Stimulated activated CD4-positive, alpha-beta T cell treated with anti-CD3 and anti-CD28 coated beads, Interleukin-15, amount 100 ng/mL, for 1 hour (primary cell): ENCODE data around the gene TXNDC9.
A peak's percentile ranks its signal among the peaks of the same experiment; 100 is the strongest.
"Not testable (repeated sequence)": the region's sequence is repeated elsewhere in the genome, so short reads cannot be mapped to it uniquely, and the experiment has no call there.

Experiments
- DNase-seq, 2 donors: peaks; one replicate each; pipeline ENCODE4 v3.0.0-alpha.2; 2020; ENCODE audit warnings: low read depth in 1 of 2, low spot score in 1 of 2

TXNDC9 gene, protein sequence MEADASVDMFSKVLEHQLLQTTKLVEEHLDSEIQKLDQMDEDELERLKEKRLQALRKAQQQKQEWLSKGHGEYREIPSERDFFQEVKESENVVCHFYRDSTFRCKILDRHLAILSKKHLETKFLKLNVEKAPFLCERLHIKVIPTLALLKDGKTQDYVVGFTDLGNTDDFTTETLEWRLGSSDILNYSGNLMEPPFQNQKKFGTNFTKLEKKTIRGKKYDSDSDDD

DNA sequence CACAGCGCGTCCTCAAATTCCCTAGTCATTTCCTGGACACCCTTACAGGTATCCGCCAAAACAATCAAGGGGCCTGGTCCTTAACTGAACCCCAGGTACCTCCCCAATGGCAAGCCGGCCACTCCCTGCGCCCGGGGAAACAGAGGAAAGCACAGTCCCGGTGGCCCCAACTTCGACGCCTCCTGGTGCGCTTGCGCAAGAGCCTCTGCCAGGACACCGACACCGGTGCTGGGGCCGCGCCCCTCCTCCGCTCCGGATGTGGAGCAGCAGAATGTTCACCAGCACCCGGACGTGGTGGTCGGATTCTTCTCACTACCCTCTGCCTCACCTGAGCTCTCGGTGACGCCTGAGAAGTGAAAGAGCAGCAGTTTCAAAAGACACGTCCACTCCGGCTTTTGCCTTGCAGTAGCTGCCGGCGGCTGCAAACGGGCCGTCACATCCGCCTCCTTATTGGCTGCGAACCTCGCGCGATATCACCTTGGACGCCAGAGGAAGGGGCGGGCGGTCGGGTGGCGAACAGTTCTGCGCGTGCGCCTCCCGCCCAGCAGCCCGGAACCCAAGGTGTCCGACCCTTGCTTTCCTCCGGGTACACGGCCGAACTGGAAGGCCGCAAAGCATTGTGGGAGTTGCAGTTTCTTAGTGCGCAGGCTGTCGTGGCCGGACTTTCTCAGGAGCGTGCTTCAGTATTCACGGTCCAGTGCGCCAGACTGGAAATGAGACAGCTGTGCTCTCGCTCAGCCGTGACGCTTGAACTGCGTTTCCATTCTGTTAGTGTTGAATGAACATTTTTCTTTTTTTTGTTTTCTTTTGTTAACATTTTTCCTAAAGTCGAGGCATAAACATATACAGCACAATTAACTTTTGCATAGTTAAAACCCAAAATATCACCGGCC lies at the start of gene TXNDC9:
TSS of gene TXNDC9 (minus strand) at position 423 of the 893 bp plus-strand sequence. CDS start 3,123 bp downstream, outside the sequence.
- DNase-seq: peak; percentile 91 to 94

GRCh38 chr2:99382143-99382542 lies 46.0 kb upstream of the TXNDC9 start:
- DNase-seq: no peak

- no peak for DNase-seq
These were observed 44.4 kb upstream of the TXNDC9 start for GRCh38 chr2:99380376-99381010.

- no peak for DNase-seq
These were observed 41.7 kb upstream of the TXNDC9 start for GRCh38 chr2:99377879-99378278.

GRCh38 chr2:99376254-99376864 lies 40.2 kb upstream of the TXNDC9 start:
- no peak for DNase-seq

DNA sequence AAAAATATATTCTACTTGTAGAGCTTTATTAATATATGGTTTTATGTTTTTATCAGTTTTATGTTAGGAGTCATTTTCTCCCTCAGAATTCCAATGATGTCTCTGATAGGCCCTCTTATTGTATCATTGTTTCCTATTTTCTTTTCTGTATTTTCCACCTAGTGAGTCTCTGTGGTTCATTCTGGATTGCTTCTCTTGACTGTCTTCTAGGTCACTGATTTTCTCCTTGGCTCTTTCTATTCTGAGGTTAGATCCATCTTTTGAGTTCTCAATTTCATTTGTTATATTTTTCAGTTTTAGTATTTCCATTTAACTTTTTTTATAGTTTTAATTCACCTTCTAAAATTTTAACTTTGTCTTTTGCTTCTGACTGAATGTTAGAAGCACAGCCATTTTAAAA lies 38.6 kb upstream of the TXNDC9 start:
- DNase-seq: no peak

GRCh38 chr2:99373144-99373543 lies 37.0 kb upstream of the TXNDC9 start:
- DNase-seq: no peak

DNA sequence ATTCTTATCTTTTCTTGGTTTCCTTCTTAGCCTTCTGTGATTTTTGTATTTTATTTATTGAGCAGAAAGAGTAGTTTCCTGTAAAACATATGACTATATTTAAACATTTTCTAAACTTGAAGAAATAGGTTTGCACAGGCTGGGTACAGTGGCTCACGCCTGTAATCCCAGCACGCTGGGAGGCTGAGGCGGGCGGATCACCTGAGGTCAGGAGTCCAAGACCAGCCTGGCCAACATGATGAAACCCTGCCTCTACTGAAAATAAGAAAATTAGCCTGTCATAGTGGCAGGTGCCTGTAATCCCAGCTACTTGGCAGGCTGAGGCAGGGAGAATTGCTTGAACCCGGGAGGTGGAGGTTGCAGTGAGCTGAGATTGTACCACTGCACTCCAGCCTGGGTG lies 32.7 kb upstream of the TXNDC9 start:
- not testable (repeated sequence) for DNase-seq

DNA sequence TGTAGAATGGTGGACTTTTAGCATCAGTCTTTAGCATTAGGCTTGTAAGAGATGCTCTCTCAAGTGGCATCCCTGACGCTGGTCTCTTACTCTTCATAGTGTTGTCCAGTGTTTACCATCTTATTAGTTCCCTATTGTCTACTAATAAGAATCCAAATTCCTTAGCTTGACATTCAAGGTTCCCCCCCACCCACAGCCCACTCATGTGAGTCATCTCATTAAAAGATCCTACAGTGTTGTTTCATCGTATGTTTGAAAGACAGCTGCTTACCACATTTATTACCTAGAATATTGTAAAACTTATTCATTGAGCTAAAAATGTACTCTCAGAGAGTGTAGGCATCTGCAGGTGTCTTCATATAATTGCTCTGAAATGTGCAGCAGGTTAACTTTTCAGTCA lies 29.5 kb upstream of the TXNDC9 start:
- no peak for DNase-seq

DNA sequence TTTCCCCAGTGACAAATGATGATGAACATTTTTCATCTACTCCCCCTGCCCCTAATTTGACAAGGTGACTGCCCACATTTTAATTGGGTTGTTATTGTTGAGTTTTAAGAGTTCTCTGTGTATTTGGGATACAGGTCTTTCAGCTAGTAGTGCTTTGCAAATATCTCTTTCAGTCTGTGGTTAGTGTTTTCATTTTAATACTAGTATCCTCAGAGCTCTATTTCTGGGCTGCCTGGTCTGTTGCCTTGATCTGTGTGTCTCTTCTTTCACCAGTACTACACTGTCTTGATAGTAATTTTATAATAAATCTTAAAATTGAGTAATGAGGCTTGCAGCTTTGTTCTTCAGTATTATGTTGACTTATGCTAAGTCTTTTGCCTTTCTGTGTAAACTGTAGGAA lies 20.7 kb upstream of the TXNDC9 start:
- DNase-seq: no peak

DNA sequence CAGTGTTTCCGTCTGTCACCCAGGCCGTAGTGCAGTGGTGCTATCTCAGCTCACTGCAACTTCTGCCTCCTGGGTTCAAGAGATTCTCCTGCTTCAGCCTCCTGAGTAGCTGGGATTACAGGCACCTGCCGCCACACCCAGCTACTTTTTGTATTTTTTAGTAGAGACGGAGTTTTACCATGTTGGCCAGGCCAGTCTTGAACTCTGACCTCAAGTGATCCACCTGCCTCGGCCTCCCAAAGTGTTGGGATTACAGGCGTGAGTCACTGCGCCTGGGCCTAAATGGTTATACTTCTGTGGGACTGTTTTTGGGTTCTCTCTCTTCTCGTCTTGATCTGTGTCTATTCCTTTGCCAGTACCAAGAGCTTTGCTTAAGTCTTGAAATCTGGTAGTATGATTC lies 18.7 kb upstream of the TXNDC9 start:
- not testable (repeated sequence) for DNase-seq

- no peak for DNase-seq
These were observed 17.9 kb upstream of the TXNDC9 start for GRCh38 chr2:99354070-99354469.

DNA sequence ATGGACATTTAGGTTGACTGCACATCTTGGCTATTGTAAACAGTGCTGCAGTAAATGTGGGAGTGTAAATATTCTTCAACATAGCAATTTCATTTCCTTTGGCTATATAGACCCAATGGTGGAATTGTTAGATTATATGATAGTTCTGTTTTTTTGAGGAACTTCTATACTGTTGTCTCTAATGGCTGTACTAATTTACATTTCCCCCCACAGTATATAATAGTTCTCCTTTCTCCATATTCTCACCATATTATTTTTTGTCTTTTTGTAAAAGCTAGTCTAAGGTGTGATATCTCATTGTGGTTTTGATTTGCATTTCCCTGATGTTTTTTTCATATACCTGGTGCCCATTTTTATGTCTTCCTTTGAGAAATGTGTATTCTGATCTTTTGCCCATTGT lies 14.1 kb upstream of the TXNDC9 start:
- no peak for DNase-seq

DNA sequence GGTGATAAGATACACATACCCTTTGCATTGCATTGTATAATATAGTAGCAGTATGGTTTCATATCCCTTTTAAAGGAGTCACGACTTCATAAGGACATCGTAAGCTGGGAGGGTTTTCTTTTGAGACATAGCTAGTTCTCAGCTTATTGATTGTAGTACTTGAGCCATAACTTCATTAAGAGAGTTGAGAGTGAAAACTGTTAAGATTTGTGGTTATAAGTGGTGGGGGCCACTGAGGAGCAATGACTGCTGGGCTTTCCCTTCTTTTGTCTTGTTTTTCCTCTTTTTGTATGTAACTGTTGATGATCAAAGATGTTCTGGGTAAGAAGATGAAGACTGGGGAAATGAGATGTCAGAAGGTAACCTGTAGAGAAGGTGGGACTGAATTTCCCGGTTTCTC lies 12.0 kb upstream of the TXNDC9 start:
- no peak for DNase-seq

GRCh38 chr2:99346218-99346617 lies 10.1 kb upstream of the TXNDC9 start:
- no peak for DNase-seq

- not testable (repeated sequence) for DNase-seq
These were observed 9.3 kb upstream of the TXNDC9 start for GRCh38 chr2:99345446-99345845.

DNA sequence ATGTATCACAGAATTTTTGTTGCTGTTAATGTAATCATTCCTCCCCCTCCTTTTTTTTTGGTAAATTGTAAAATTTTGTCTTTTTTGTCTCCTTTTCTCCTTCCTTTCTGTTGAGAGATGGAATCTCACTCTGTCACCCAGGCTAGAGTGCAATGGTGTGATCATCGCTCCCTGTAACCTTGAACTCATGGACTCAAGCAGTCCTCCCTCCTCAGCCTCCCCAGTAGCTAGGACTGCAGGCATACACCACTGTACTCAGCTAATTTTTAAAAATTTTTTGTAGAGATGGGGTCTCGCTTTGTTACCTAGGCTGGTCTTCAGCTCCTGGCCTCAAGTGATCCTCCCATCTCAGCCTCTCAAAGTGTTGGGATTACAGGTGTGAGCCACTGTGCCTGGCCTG lies 6.4 kb upstream of the TXNDC9 start:
- no peak for DNase-seq

- no peak for DNase-seq
These were observed 4.6 kb upstream of the TXNDC9 start for GRCh38 chr2:99340669-99341236.

GRCh38 chr2:99338029-99338585 lies 2.0 kb upstream of the TXNDC9 start:
- no peak for DNase-seq

GRCh38 chr2:99337113-99338028 lies 1.2 kb upstream of the TXNDC9 start, which contains the start of gene EIF5B:
TSS of gene EIF5B (plus strand) at chr2:99337389. CDS start at chr2:99337555, 166 bp downstream.
- peak; percentile 83 to 86 for DNase-seq
